B cell (primary cell): ENCODE data around the gene RNF25. TPM values are rescaled to one million over a fixed set of nuclear protein-coding genes. Genes with fewer than 3 reads are reported as not detected.

Experiments
- ATAC-seq: fragments of 200-7000 bp; cut with Tn5 transposase; one replicate; pipeline ENCODE4 v1.10.0; 2021; ENCODE audit warnings: low read depth, mild to moderate bottlenecking, moderate number of reproducible peaks, moderate library complexity
- CTCF ChIA-PET: fragments of 350-600 bp; sonication (Branson Sonifier 250); formaldehyde crosslinking; loops from one replicate; lab custom pipeline; 2021; ENCODE audit warnings: antibody characterized with exemption, inconsistent platforms; lab: Charles Lee
- POLR2A ChIA-PET: fragments of 350-600 bp; sonication (Branson Sonifier 250); formaldehyde crosslinking; loops from one replicate; lab custom pipeline; 2021; ENCODE audit warnings: antibody characterized with exemption; lab: Charles Lee
- DNase-seq: peaks from one replicate; pipeline ENCODE4 v3.0.0; 2013
- H2AFZ ChIP-seq: 2 replicates; pipeline ENCODE4 v1.6.1; 2012; ENCODE audit warnings: mild to moderate bottlenecking, low read depth, low read length; ENCODE audit not compliant: insufficient read depth, poor library complexity, severe bottlenecking
- H3K27ac ChIP-seq, 2 donors: 1 replicate in 1 of 2; 2 replicates in 1 of 2; pipeline ENCODE4 v1.5.1; 2012 to 2013; ENCODE audit warnings: low read length in 2 of 2, mild to moderate bottlenecking in 2 of 2, moderate library complexity in 1 of 2
- H3K27me3 ChIP-seq, 4 experiments: fragments of 200-600 bp in 1 of 4; sonication (generic) in 1 of 4; replicated peaks in 1 of 4; 1 replicate in 2 of 4; 2 replicates in 2 of 4; pipeline versions ENCODE4 v1.6.1 to v1.7.0; 2013 to 2016; ENCODE audit warnings: low read length in 3 of 4, mild to moderate bottlenecking in 2 of 4, mixed read lengths in 1 of 4, moderate library complexity in 1 of 4; ENCODE audit not compliant: insufficient read depth in 4 of 4, control insufficient read depth in 3 of 4; ENCODE audit errors: control extremely low read depth in 1 of 4
- H3K36me3 ChIP-seq, 2 experiments: replicated peaks in 1 of 2; 1 replicate in 1 of 2; 2 replicates in 1 of 2; pipeline versions ENCODE4 v1.6.1 to v1.7.1; 2013; ENCODE audit warnings: low read length in 1 of 2; ENCODE audit not compliant: insufficient read depth in 2 of 2, control insufficient read depth in 1 of 2; ENCODE audit errors: control extremely low read depth in 1 of 2, extremely low read depth in 1 of 2
- H3K4me1 ChIP-seq, 2 donors: fragments of 200-600 bp in 1 of 2; sonication (generic) in 1 of 2; 1 replicate in 1 of 2; 2 replicates in 1 of 2; pipeline versions ENCODE4 v1.5.1 to v1.6.1; 2013 to 2017; ENCODE audit warnings: low read length in 2 of 2; ENCODE audit not compliant: control insufficient read depth in 2 of 2, insufficient read depth in 2 of 2
- H3K4me2 ChIP-seq: replicated peaks from 2 replicates; pipeline ENCODE3; 2012; ENCODE audit warnings: mild to moderate bottlenecking, low read depth, low read length; ENCODE audit not compliant: poor library complexity, severe bottlenecking
- H3K4me3 ChIP-seq, 5 experiments: fragments of 200-600 bp in 1 of 5; sonication (generic) in 1 of 5; 1 replicate in 3 of 5; 2 replicates in 2 of 5; pipeline versions ENCODE4 v1.5.1 to v1.7.0; 2011 to 2016; ENCODE audit warnings: low read length in 4 of 5, mild to moderate bottlenecking in 4 of 5, low read depth in 2 of 5, control low read depth in 1 of 5, moderate library complexity in 1 of 5; ENCODE audit not compliant: insufficient read depth in 1 of 5; ENCODE audit errors: control extremely low read depth in 1 of 5, extremely low read depth in 1 of 5
- H3K79me2 ChIP-seq: fragments of 200-600 bp; sonication (generic); one replicate; pipeline ENCODE4 v1.6.0; 2016; ENCODE audit warnings: low read length; ENCODE audit not compliant: control insufficient read depth, insufficient read depth
- H3K9ac ChIP-seq: fragments of 200-600 bp; sonication (generic); 2 replicates; pipeline ENCODE4 v1.6.1; 2017; ENCODE audit warnings: mild to moderate bottlenecking, low read length, moderate library complexity
- H3K9me3 ChIP-seq, 3 donors: one replicate each; pipeline versions ENCODE4 v1.6.1 to v1.7.1; 2013; ENCODE audit warnings: low read length in 2 of 3; ENCODE audit not compliant: control insufficient read depth in 2 of 3, insufficient read depth in 1 of 3; ENCODE audit errors: control extremely low read depth in 1 of 3
- H4K20me1 ChIP-seq: 2 replicates; pipeline ENCODE4 v1.6.0; 2012; ENCODE audit warnings: mild to moderate bottlenecking, low read length; ENCODE audit not compliant: insufficient read depth, control insufficient read depth, poor library complexity, severe bottlenecking
- H3K27ac Mint-ChIP-seq: one replicate; pipeline ENCODE4 v1.8.0; 2021; ENCODE audit warnings: mixed read lengths
- H3K27me3 Mint-ChIP-seq: one replicate; pipeline ENCODE4 v1.8.0; 2021; ENCODE audit warnings: mixed read lengths
- H3K4me1 Mint-ChIP-seq: one replicate; pipeline ENCODE4 v1.8.0; 2021; ENCODE audit warnings: mixed read lengths
- H3K4me3 Mint-ChIP-seq: one replicate; pipeline ENCODE4 v1.8.0; 2021; ENCODE audit warnings: mixed read lengths
- H3K9me3 Mint-ChIP-seq: one replicate; pipeline ENCODE4 v1.8.0; 2022; ENCODE audit warnings: mixed read lengths; ENCODE audit not compliant: insufficient read depth
- CTCF ChIP-seq: fragments of 200-600 bp; IDR thresholded peaks from one replicate; pipeline ENCODE4 v1.8.0; 2022; ENCODE audit warnings: antibody characterized with exemption, mild to moderate bottlenecking
- EZH2 ChIP-seq: IDR thresholded peaks from 2 replicates; pipeline ENCODE4 v1.6.1; 2012; ENCODE audit warnings: borderline replicate concordance, low read depth, mild to moderate bottlenecking, moderate library complexity, low read length; ENCODE audit not compliant: insufficient read depth, poor library complexity, severe bottlenecking
- WGBS: methylation state at CpG from one replicate; pipeline ENCODE4 v1.1.5; 2013; ENCODE audit warnings: missing lambda C conversion rate; ENCODE audit not compliant: insufficient coverage; 5-methylcytosine and 5-hydroxymethylcytosine counted together
- intact Hi-C: fragments of 100-400 bp; cut with micrococcal nuclease; formaldehyde crosslinking; loops from one replicate; pipeline ENCODE4 v1.10.0; 2022
- polyA plus RNA-seq: library from polyadenylated mRNA; depleted of rRNA; stranded (reverse); fragments of >200 nt; gene quantifications from 2 replicates; pipeline ENCODE4 v1.2.3, GENCODE V29; 2012
- total RNA-seq, 2 donors: library from RNA; stranded (reverse); fragments of 120-200 nt in 1 of 2; gene quantifications; 1 replicate in 1 of 2; 2 replicates in 1 of 2; pipeline versions ENCODE4 v1.2.3 to v1.2.4, GENCODE V29; 2013 to 2022

RNF25 gene
- total and polyA plus RNA-seq, 2 donors (not counting 1 experiment from before 2014, with no cell fraction given): 31.7 to 35.6 TPM

DNA sequence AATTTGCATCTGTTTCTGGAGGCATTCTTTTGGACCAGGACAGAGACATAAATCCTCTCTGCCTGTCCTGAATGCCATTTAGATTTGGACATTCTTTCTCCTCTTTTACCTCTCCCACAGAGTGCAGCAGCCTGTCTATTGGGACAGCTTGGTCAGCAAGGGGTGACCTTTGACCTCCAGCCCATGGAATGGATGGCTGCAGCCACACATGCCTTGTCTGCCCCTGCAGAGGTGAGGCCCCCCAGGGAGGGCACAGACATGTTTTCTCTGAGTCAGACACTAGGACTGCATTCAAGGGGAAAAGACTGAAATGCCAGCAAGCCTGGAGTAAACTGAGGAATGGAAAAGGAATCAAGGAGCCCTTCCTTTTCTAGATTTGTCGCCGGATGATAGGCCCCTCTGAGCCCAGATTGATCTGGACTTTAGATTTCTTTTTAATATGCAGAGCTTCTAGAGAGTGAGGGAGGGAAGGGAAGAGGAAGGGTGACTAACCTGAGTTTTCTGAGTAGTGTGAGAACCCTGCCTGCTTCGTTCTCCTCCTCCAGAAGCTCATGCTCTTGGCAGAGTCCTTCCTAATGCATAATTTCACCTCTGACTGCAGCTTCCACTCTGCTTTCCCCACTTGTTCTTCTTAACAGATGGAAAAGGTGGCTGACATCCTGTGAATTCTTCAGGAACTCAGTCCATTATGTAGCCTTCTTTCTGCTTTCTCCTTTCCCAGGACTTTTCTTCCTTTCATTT is 22.8 kb upstream of the RNF25 start:
- Mint-ChIP-seq H3K27ac (no peak overlapping the region), H3K4me3 (no peak overlapping the region), H3K4me1 (no peaks in the 10 kb centered on the region), H3K27me3 (no peaks in the 10 kb centered on the region), H3K9me3 (no peaks in the 10 kb centered on the region)
- H3K4me1 ChIP-seq: no peaks in the 10 kb centered on the region
- H3K27ac ChIP-seq: no peak overlapping the region
- H3K4me3 ChIP-seq: no peak overlapping the region
- peaks cover 0 to 16% of the 10 kb centered on the region in 2 experiments for H3K36me3 ChIP-seq
- H3K9me3 ChIP-seq: no peaks in the 10 kb centered on the region
- WGBS: 100% methylated on average over 1 of the region's 3 CpGs
- intact Hi-C loops: no loop called here
- no peaks in the 10 kb centered on the region for H3K79me2 ChIP-seq
- H3K4me2 ChIP-seq: no peak overlapping the region
- no peaks in the 10 kb centered on the region for H3K27me3 ChIP-seq
- H3K9ac ChIP-seq: no peak overlapping the region
- no peaks in the 10 kb centered on the region for H4K20me1 ChIP-seq
- ATAC-seq (no peak), DNase-seq (no peak)
- no peak overlapping the region for H2AFZ ChIP-seq
- ChIA-PET CTCF (interaction anchor here (0.7 kb wide), 1 partner anchor 35 kb away, joined by 3 read pairs; the partner anchor contains the start of genes BCS1L and ZNF142), POLR2A (no interaction called here)
- TF ChIP-seq CTCF (no peak), EZH2 (no peak)

- Histone ChIP-seq H3K79me2 (no peaks in the 10 kb centered on the region), H3K9me3 (no peaks in the 10 kb centered on the region), H3K9ac (no peak overlapping the region), H3K27me3 (no peaks in the 10 kb centered on the region), H3K4me2 (no peak overlapping the region), H3K27ac (no peak overlapping the region), H2AFZ (no peak overlapping the region), H3K4me3 (no peak overlapping the region), H3K4me1 (no peaks in the 10 kb centered on the region), H4K20me1 (no peaks in the 10 kb centered on the region), H3K36me3 (peaks cover 0 to 16% of the 10 kb centered on the region in 2 experiments)
- no peak for DNase-seq
- intact Hi-C loops: no loop called here
- POLR2A ChIA-PET: no interaction called here
- H3K9me3 Mint-ChIP-seq: no peaks in the 10 kb centered on the region
- no peaks in the 10 kb centered on the region for H3K4me1 Mint-ChIP-seq
- ATAC-seq: no peak
- H3K27me3 Mint-ChIP-seq: no peaks in the 10 kb centered on the region
- TF ChIP-seq EZH2 (no peak), CTCF (no peak)
- no peak overlapping the region for H3K27ac Mint-ChIP-seq
- H3K4me3 Mint-ChIP-seq: no peak overlapping the region
- CTCF ChIA-PET: no interaction called here
These were observed 19.4 kb upstream of the RNF25 start for GRCh38 chr2:218691234-218691633.
